Heart left ventricle (tissue), 16 donors: ENCODE results near the gene TBL1XR1. TPM values are rescaled to one million over a fixed set of nuclear protein-coding genes. Genes with fewer than 3 reads are reported as not detected.

Experiments
- ATAC-seq, 4 donors: fragments of 200-7000 bp; cut with Tn5 transposase; one replicate each; pipeline ENCODE4 v1.9.1; 2020 to 2022; ENCODE audit warnings: moderate library complexity in 4 of 4, mild to moderate bottlenecking in 3 of 4, moderate number of reproducible peaks in 1 of 4
- DNase-seq, 5 donors: peaks; one replicate each; pipeline ENCODE4 v3.0.0-alpha.2; 2020
- H3K27ac ChIP-seq, 12 donors: fragments of 200-600 bp; sonication (generic) in 4 of 12; one replicate each; pipeline versions ENCODE4 v1.5.0 to v1.8.0; 2016 to 2022; ENCODE audit warnings: mild to moderate bottlenecking in 2 of 12
- H3K27me3 ChIP-seq, 9 donors: fragments of 200-600 bp; sonication (generic) in 2 of 9; one replicate each; pipeline versions ENCODE4 v1.5.1 to v1.8.0; 2016 to 2022; ENCODE audit warnings: mild to moderate bottlenecking in 3 of 9
- H3K36me3 ChIP-seq, 9 donors: fragments of 200-600 bp; sonication (generic) in 2 of 9; one replicate each; pipeline versions ENCODE4 v1.5.0 to v1.8.0; 2018 to 2022; ENCODE audit warnings: mild to moderate bottlenecking in 2 of 9
- H3K4me1 ChIP-seq, 12 donors: fragments of 200-600 bp; sonication (generic) in 4 of 12; one replicate each; pipeline versions ENCODE4 v1.5.0 to v1.8.0; 2016 to 2022; ENCODE audit warnings: mild to moderate bottlenecking in 3 of 12
- H3K4me3 ChIP-seq, 12 donors: fragments of 200-600 bp; sonication (generic) in 4 of 12; one replicate each; pipeline versions ENCODE4 v1.5.0 to v1.8.0; 2017 to 2022; ENCODE audit warnings: mild to moderate bottlenecking in 9 of 12, moderate library complexity in 4 of 12
- H3K9me3 ChIP-seq, 12 donors: fragments of 200-600 bp; sonication (generic) in 4 of 12; one replicate each; pipeline versions ENCODE4 v1.5.0 to v1.8.0; 2016 to 2022; ENCODE audit warnings: mild to moderate bottlenecking in 1 of 12
- POLR2A ChIP-seq, 2 donors: fragments of 450-650 bp; IDR thresholded peaks; one replicate each; pipeline ENCODE4 v1.6.1; 2017; ENCODE audit warnings: antibody characterized with exemption in 2 of 2, mild to moderate bottlenecking in 2 of 2, moderate library complexity in 2 of 2
- WGBS, 4 donors: extraction: QIAGEN DNeasy Blood & Tissue Kit in 2 of 4; methylation state at CpG; one replicate each; pipeline versions ENCODE4 v1.1.5 to v1.1.7; 2013 to 2018; 5-methylcytosine and 5-hydroxymethylcytosine counted together
- intact Hi-C, 10 donors: fragments of 100-400 bp; cut with DNase I; formaldehyde crosslinking; loops; one replicate each; pipeline versions ENCODE4 v1.11.1 to v1.14.2; 2022
- polyA plus RNA-seq, 2 donors: library from polyadenylated mRNA; stranded (reverse); fragments of 200-250 nt; gene quantifications; one replicate each; pipeline ENCODE4 v1.2.3, GENCODE V29; 2013
- total RNA-seq, 9 donors: library from RNA; depleted of rRNA in 2 of 9; stranded (reverse); fragments of >200 nt in 2 of 9; fragmentation: NEBNext Ultra II Directional in 3 of 9; extraction: Animal tissue kit (Norgen Biotek cat#: 25700) in 3 of 9; gene quantifications; one replicate each; pipeline versions ENCODE4 v1.1.0 to v1.2.4, GENCODE V29; 2016 to 2023
- TF ChIP-seq, protein P1 (sequence below), 12 donors: fragments of 200-600 bp; sonication (generic) in 4 of 12; IDR thresholded peaks; one replicate each; pipeline versions ENCODE4 v1.5.0 to v1.8.0; 2018 to 2022; ENCODE audit warnings: antibody characterized with exemption in 12 of 12, mild to moderate bottlenecking in 5 of 12
- donor health status: ischemic (EF 13 %, LVEDD 7.1; RV severe dilation, severe dysfunction).
- donor health status: healthy with polysubstance abuse.
- donor health status: DM: no; HTN: yes; CAD: no.
- donor health status: DM: no; HTN: no; CAD: no.
- donor health status: ischemic (EF 25% LVEDD 6.9; RV normal size, moderate dysfunction).
- donor health status: ischemic (EF 25% LVEDD 5.7; RV mildly dilated, moderate dysfunction).
- donor health status: healthy.
- donor health status: DM: yes; HTN: yes; CAD: no.
- donor health status: ischemic (EF 35%, LVEDD 5.7; RV mildly dilated, moderate dysfunction).
- donor health status: nonischemic (EF 11% LVEDD 7.7; RV severe dilation, severe dysfunction).
- donor health status: DM: yes; HTN: yes; CAD: no.
- donor health status: PGD.
- donor health status: ischemic (EF 29% LVEDD 5.4; RV normal size, mild dysfunction).
- donor health status: nonischemic (EF 23%, LVEDD 6.1; RV moderate dilation, normal function).

TBL1XR1 gene
- total and polyA plus RNA-seq, 11 donors: 24.0 to 176 (median 119) TPM

DNA sequence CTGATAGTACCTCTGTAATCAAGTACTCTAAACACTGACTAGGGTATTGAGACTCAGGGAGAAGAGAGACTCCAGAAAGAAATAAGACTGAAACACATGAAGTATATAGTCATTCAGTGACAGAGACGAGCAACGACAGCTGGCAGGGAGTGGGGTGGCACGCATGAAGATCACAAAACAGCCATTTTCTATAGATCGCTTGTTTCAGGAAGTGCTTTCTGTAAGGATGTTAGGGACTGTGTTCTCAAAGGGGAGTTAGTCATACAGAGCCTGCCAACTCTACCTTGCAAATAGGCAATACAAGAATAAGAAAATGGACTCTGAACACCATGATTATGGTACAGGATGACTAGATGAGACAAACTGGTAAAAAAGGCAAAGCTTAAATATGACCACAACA lies 139.5 kb downstream of the TBL1XR1 start:
- whole genome bisulfite sequencing, 4 donors: 84 to 93% (median 89%) methylated on average over 4 of the region's 4 CpGs
- TF ChIP-seq, protein P1, sequence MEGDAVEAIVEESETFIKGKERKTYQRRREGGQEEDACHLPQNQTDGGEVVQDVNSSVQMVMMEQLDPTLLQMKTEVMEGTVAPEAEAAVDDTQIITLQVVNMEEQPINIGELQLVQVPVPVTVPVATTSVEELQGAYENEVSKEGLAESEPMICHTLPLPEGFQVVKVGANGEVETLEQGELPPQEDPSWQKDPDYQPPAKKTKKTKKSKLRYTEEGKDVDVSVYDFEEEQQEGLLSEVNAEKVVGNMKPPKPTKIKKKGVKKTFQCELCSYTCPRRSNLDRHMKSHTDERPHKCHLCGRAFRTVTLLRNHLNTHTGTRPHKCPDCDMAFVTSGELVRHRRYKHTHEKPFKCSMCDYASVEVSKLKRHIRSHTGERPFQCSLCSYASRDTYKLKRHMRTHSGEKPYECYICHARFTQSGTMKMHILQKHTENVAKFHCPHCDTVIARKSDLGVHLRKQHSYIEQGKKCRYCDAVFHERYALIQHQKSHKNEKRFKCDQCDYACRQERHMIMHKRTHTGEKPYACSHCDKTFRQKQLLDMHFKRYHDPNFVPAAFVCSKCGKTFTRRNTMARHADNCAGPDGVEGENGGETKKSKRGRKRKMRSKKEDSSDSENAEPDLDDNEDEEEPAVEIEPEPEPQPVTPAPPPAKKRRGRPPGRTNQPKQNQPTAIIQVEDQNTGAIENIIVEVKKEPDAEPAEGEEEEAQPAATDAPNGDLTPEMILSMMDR (IDR thresholded peaks at IDR 0.05): no peak
- no peak for TF ChIP-seq POLR2A (IDR thresholded peaks at IDR 0.05)
- no peak for ATAC-seq

DNA sequence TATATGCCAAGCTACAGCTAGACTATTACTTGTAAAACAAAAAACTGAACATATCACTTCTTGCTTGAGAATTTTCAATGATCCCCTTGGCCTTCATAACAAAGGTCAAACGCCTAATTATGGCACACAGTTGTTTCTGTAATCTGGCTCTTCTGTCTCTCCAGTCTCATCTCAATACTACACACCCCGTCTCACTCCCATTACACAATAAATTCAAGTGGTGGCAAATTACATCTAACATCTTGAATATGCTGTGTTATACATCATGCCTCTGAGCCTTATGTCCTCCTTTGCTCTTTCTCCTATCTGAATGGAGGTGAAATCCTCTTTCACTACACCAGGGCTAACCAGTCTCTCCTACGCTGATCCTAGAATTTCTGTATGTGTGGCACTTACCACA lies 140.4 kb downstream of the TBL1XR1 start:
- H3K4me1 ChIP-seq: peaks cover 0 to 65% (median 38%) of the 10 kb centered on the region in 12 donors
- no peak overlapping the region for H3K27ac ChIP-seq
- WGBS, 4 donors: 77 to 90% (median 86%) methylated on average over 3 of the region's 3 CpGs
- TF ChIP-seq POLR2A (IDR thresholded peaks at IDR 0.05): no peak
- TF ChIP-seq, protein P1 (IDR thresholded peaks at IDR 0.05): no peak
- no peak overlapping the region for H3K4me3 ChIP-seq
- intact Hi-C loops: loop anchor here in 4 of 10 donors (5.0 to 10.0 kb wide), 7 partner anchors 138 to 1270 kb away; partner anchors contain the start of gene TBL1XR1 (in 1 of the 4)
- H3K36me3 ChIP-seq: peaks cover 0 to 11% (median 0%) of the 10 kb centered on the region in 9 donors
- ATAC-seq: peak in 2 of 4 donors; percentile 20 to 39
- no peaks in the 10 kb centered on the region for H3K27me3 ChIP-seq
- no peak for DNase-seq
- no peaks in the 10 kb centered on the region for H3K9me3 ChIP-seq

More for the DNA sequence above, 139.5 kb downstream of the TBL1XR1 start:
- Histone ChIP-seq H3K27me3 (no peaks in the 10 kb centered on the region), H3K4me3 (no peak overlapping the region), H3K4me1 (peaks cover 0 to 68% (median 39%) of the 10 kb centered on the region in 12 donors), H3K36me3 (peaks cover 0 to 8% (median 0%) of the 10 kb centered on the region in 9 donors), H3K9me3 (no peaks in the 10 kb centered on the region), H3K27ac (no peak overlapping the region)
- intact Hi-C loops: loop anchor here in 4 of 10 donors (5.0 to 10.0 kb wide), 7 partner anchors 137 to 1270 kb away; partner anchors contain the start of gene TBL1XR1 (in 1 of the 4)
- no peak for DNase-seq

DNA sequence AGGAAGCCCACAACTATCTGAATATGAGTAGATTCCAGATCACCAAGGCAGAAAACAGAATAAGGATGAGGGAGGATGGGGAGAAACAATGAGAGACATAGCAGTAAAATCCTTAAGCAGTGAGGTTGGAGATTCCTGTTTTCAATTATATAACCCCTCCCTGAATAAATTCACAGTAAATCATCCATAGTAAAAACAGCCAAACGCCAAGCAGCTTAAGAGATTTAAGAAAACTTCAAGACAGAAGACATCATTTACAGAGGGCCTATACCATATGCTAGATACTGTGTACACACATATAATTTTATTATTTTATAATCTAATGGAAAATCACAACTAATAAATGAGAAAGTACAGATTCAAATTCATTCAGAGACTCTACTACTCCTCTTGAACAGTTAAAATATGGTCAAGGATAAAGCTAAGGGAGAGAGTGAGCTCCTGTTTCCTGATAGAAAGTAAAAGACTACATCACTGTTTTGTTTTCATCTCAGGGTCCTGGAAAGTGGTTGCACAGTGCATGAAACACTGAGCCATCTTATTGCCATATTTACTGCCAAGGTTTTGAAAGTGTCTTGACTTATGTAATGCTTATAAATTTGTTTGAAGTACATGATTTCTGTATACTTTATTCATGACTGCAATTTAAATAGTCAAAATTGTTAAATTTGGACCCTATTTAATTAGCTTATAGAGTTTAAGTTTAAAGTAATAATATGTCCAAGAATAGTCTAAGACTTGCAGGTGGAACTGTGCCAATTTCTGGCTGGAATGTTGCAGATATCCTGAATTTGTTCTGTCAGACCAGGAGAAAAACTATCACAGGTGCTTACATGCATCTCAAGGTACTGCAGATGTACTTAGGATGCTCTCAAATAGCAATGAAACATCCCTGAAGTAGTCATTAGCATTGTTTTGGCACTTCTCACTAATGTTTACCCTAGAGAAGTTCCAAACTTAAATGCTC lies 141.4 kb downstream of the TBL1XR1 start:
- 84 to 89% (median 87%) methylated on average over 1 of the region's 1 CpG for WGBS, 4 donors
- no peak overlapping the region for H3K27ac ChIP-seq
- TF ChIP-seq, protein P1 (IDR thresholded peaks at IDR 0.05): no peak
- no peak for TF ChIP-seq POLR2A (IDR thresholded peaks at IDR 0.05)
- no peaks in the 10 kb centered on the region for H3K27me3 ChIP-seq
- no peak for ATAC-seq
- H3K4me3 ChIP-seq: no peak overlapping the region
- intact Hi-C loops: loop anchor here in 4 of 10 donors (5.0 to 10.0 kb wide), 7 partner anchors 139 to 1271 kb away; partner anchors contain the start of gene TBL1XR1 (in 1 of the 4)
- no peaks in the 10 kb centered on the region for H3K9me3 ChIP-seq
- no peak for DNase-seq
- peaks cover 0 to 20% (median 0%) of the 10 kb centered on the region in 9 donors for H3K36me3 ChIP-seq
- peaks cover 0 to 64% (median 41%) of the 10 kb centered on the region in 12 donors for H3K4me1 ChIP-seq

DNA sequence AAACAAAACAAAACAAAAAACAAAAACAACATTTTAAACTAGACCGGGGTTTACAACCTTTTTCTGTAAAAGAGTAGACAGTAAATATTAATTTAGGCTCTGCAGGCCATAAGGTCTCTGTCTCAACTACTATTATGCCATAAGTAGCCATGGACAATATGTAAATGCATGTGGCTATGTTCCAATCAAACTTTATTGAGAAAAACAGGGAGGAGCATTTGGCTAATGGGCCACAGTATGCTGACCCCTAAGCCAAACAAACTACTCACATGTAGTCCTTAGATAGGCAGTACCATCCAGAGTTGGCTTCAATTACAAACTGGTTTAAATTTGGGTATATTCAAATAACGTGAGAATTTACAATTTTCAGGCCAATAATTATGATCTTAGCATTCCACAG lies 144.2 kb downstream of the TBL1XR1 start:
- peaks cover 0 to 44% (median 23%) of the 10 kb centered on the region in 9 donors for H3K36me3 ChIP-seq
- H3K4me1 ChIP-seq: peaks cover 0 to 46% (median 29%) of the 10 kb centered on the region in 12 donors
- ATAC-seq (no peak), DNase-seq (no peak)
- intact Hi-C loops: loop anchor here (2.0 to 10.0 kb wide), 14 partner anchors 139 to 1334 kb away; partner anchors contain the start of gene TBL1XR1 (in 7 of the 10)
- H3K9me3 ChIP-seq: no peaks in the 10 kb centered on the region
- H3K27ac ChIP-seq: no peak overlapping the region
- 85 to 95% (median 87%) methylated on average over 2 of the region's 2 CpGs for WGBS, 4 donors
- no peak overlapping the region for H3K4me3 ChIP-seq
- H3K27me3 ChIP-seq: no peaks in the 10 kb centered on the region
- TF ChIP-seq, protein P1 (IDR thresholded peaks at IDR 0.05): no peak
- TF ChIP-seq POLR2A (IDR thresholded peaks at IDR 0.05): no peak
